HG03442 (cell line): ENCODE measurements around the gene RPL12.

ENCODE experiments used
- ATAC-seq: cut with Tn5 transposase; IDR thresholded peaks from one replicate; pipeline ENCODE4 v1.9.1; 2021; ENCODE audit warnings: mild to moderate bottlenecking, moderate library complexity; ENCODE audit not compliant: unreplicated experiment

Gene RPL12

GRCh38 chr9:127444921-127445850 lies 6.0 kb downstream of the RPL12 start:
- no peak for ATAC-seq

- ATAC-seq: no peak
These were observed 6.8 kb downstream of the RPL12 start for GRCh38 chr9:127444283-127444920.

- ATAC-seq: no peak
These were observed 12.8 kb downstream of the RPL12 start for GRCh38 chr9:127438394-127438793.

GRCh38 chr9:127437497-127438264 lies 13.5 kb downstream of the RPL12 start:
- no peak for ATAC-seq

GRCh38 chr9:127430415-127430814 lies 20.8 kb downstream of the RPL12 start:
- no peak for ATAC-seq

- no peak for ATAC-seq
These were observed 22.9 kb downstream of the RPL12 start for GRCh38 chr9:127428348-127428747.

- ATAC-seq: no peak
These were observed 24.4 kb downstream of the RPL12 start for GRCh38 chr9:127426756-127427155.

GRCh38 chr9:127424676-127424999 lies 26.6 kb downstream of the RPL12 start:
- ATAC-seq: no peak

- peak; percentile 84 for ATAC-seq
These were observed 27.1 kb downstream of the RPL12 start, which contains the start of gene ZNF79 for GRCh38 chr9:127423934-127424675. ZNF79 (plus strand) TSS chr9:127424382; CDS start chr9:127424788, 406 bp downstream.

GRCh38 chr9:127423476-127423933 lies 27.7 kb downstream of the RPL12 start:
- ATAC-seq: no peak

GRCh38 chr9:127422787-127423186 lies 28.4 kb downstream of the RPL12 start:
- ATAC-seq: no peak

GRCh38 chr9:127422133-127422782 lies 28.9 kb downstream of the RPL12 start:
- no peak for ATAC-seq

GRCh38 chr9:127421057-127421456 lies 30.1 kb downstream of the RPL12 start:
- no peak for ATAC-seq

GRCh38 chr9:127419348-127419747 lies 31.9 kb downstream of the RPL12 start:
- ATAC-seq: no peak

GRCh38 chr9:127418037-127418471 lies 33.2 kb downstream of the RPL12 start:
- no peak for ATAC-seq

GRCh38 chr9:127417131-127418036 lies 33.8 kb downstream of the RPL12 start:
- no peak for ATAC-seq

GRCh38 chr9:127415657-127416056 lies 35.5 kb downstream of the RPL12 start:
- no peak for ATAC-seq

GRCh38 chr9:127415141-127415540 lies 36.1 kb downstream of the RPL12 start:
- no peak for ATAC-seq

- ATAC-seq: no peak
These were observed 40.1 kb downstream of the RPL12 start for GRCh38 chr9:127411122-127411521.
